Effector memory CD4-positive, alpha-beta T cell (primary cell): ENCODE data around the gene IGIP.

ENCODE experiments used
- DNase-seq, 3 donors: peaks; one replicate each; pipeline ENCODE4 v3.0.0-alpha.2; 2020
- H3K27ac ChIP-seq: 2 replicates; pipeline ENCODE4 v1.7.0; 2013; ENCODE audit warnings: mild to moderate bottlenecking, low read length, moderate library complexity; ENCODE audit not compliant: insufficient read depth, poor library complexity, severe bottlenecking
- H3K27me3 ChIP-seq: replicated peaks from 2 replicates; pipeline ENCODE4 v1.7.0; 2013; ENCODE audit warnings: mild to moderate bottlenecking, low read length; ENCODE audit not compliant: insufficient read depth, control insufficient read depth, poor library complexity, severe bottlenecking
- H3K36me3 ChIP-seq: 2 replicates; pipeline ENCODE4 v1.7.0; 2013; ENCODE audit warnings: mild to moderate bottlenecking, low read length, moderate library complexity; ENCODE audit not compliant: control insufficient read depth, insufficient read depth
- H3K4me1 ChIP-seq: 2 replicates; pipeline ENCODE4 v1.7.0; 2013; ENCODE audit warnings: low read length, mild to moderate bottlenecking; ENCODE audit not compliant: control insufficient read depth, insufficient read depth, poor library complexity, severe bottlenecking
- H3K4me3 ChIP-seq: 2 replicates; pipeline ENCODE4 v1.7.0; 2013; ENCODE audit warnings: low read length, low read depth, mild to moderate bottlenecking; ENCODE audit not compliant: insufficient read depth, poor library complexity, severe bottlenecking
- H3K9me3 ChIP-seq: 2 replicates; pipeline ENCODE4 v1.7.0; 2013; ENCODE audit warnings: mild to moderate bottlenecking, low read length, moderate library complexity; ENCODE audit not compliant: control insufficient read depth

Gene IGIP

GRCh38 chr5:140103154-140103553 is 22.6 kb upstream of the IGIP start:
- Histone ChIP-seq H3K27me3 (no peaks in the 10 kb centered on the region), H3K36me3 (no peaks in the 10 kb centered on the region), H3K4me3 (no peak overlapping the region), H3K27ac (no peak overlapping the region), H3K9me3 (no peaks in the 10 kb centered on the region), H3K4me1 (peaks cover 11% of the 10 kb centered on the region)
- no peak for DNase-seq

GRCh38 chr5:140104100-140104499 is 21.6 kb upstream of the IGIP start:
- H3K27ac ChIP-seq: no peak overlapping the region
- no peaks in the 10 kb centered on the region for H3K36me3 ChIP-seq
- H3K4me3 ChIP-seq: no peak overlapping the region
- H3K4me1 ChIP-seq: peaks cover 17% of the 10 kb centered on the region
- DNase-seq: no peak
- H3K27me3 ChIP-seq: no peaks in the 10 kb centered on the region
- no peaks in the 10 kb centered on the region for H3K9me3 ChIP-seq

- H3K27ac ChIP-seq: no peak overlapping the region
- no peak for DNase-seq
- H3K27me3 ChIP-seq: no peaks in the 10 kb centered on the region
- no peaks in the 10 kb centered on the region for H3K36me3 ChIP-seq
- H3K4me1 ChIP-seq: peaks cover 17% of the 10 kb centered on the region
- no peaks in the 10 kb centered on the region for H3K9me3 ChIP-seq
- no peak overlapping the region for H3K4me3 ChIP-seq
Measured at GRCh38 chr5:140106101-140106500, 19.6 kb upstream of the IGIP start.

- H3K27me3 ChIP-seq: no peaks in the 10 kb centered on the region
Measured at GRCh38 chr5:140106805-140107311, 18.9 kb upstream of the IGIP start.

GRCh38 chr5:140107312-140108092 is 18.2 kb upstream of the IGIP start:
- DNase-seq: peak; percentile 91 to 93 (median 93)
- H3K4me1 ChIP-seq: peaks cover 22% of the 10 kb centered on the region
- H3K9me3 ChIP-seq: no peaks in the 10 kb centered on the region
- peak overlapping the region; percentile 94 for H3K27ac ChIP-seq
- no peaks in the 10 kb centered on the region for H3K27me3 ChIP-seq
- H3K36me3 ChIP-seq: no peaks in the 10 kb centered on the region
- peak overlapping the region; percentile 72 for H3K4me3 ChIP-seq

More at GRCh38 chr5:140106805-140107311, 18.9 kb upstream of the IGIP start:
- Histone ChIP-seq H3K36me3 (no peaks in the 10 kb centered on the region), H3K9me3 (no peaks in the 10 kb centered on the region), H3K4me1 (peaks cover 17% of the 10 kb centered on the region), H3K27ac (peak overlapping the region; percentile 94), H3K4me3 (peak overlapping the region; percentile 72)
- DNase-seq: no peak

- DNase-seq: peak in 1 of 3 donors; percentile 11
- Histone ChIP-seq H3K4me3 (peak overlapping the region; percentile 72), H3K4me1 (peaks cover 31% of the 10 kb centered on the region)
Measured at GRCh38 chr5:140108093-140109017, 17.4 kb upstream of the IGIP start.

GRCh38 chr5:140109018-140109758 is 16.5 kb upstream of the IGIP start:
- DNase-seq: no peak
- peaks cover 34% of the 10 kb centered on the region for H3K4me1 ChIP-seq
- no peaks in the 10 kb centered on the region for H3K27me3 ChIP-seq
- no peaks in the 10 kb centered on the region for H3K9me3 ChIP-seq
- H3K4me3 ChIP-seq: peak overlapping the region; percentile 72
- no peak overlapping the region for H3K27ac ChIP-seq
- H3K36me3 ChIP-seq: no peaks in the 10 kb centered on the region

More at GRCh38 chr5:140108093-140109017, 17.4 kb upstream of the IGIP start:
- H3K36me3 ChIP-seq: no peaks in the 10 kb centered on the region
- no peaks in the 10 kb centered on the region for H3K27me3 ChIP-seq
- H3K27ac ChIP-seq: peak overlapping the region; percentile 94
- no peaks in the 10 kb centered on the region for H3K9me3 ChIP-seq

GRCh38 chr5:140109759-140110645 is 15.7 kb upstream of the IGIP start:
- H3K4me1 ChIP-seq: peaks cover 39% of the 10 kb centered on the region
- no peak overlapping the region for H3K27ac ChIP-seq
- no peaks in the 10 kb centered on the region for H3K9me3 ChIP-seq
- no peak for DNase-seq
- H3K4me3 ChIP-seq: no peak overlapping the region
- no peaks in the 10 kb centered on the region for H3K27me3 ChIP-seq
- no peaks in the 10 kb centered on the region for H3K36me3 ChIP-seq

- H3K27ac ChIP-seq: no peak overlapping the region
- H3K27me3 ChIP-seq: no peaks in the 10 kb centered on the region
- peaks cover 39% of the 10 kb centered on the region for H3K4me1 ChIP-seq
- H3K9me3 ChIP-seq: no peaks in the 10 kb centered on the region
- no peak overlapping the region for H3K4me3 ChIP-seq
- H3K36me3 ChIP-seq: no peaks in the 10 kb centered on the region
- DNase-seq: no peak
Measured at GRCh38 chr5:140110646-140110957, 15.1 kb upstream of the IGIP start.
